ENCODE results near the gene NELL1. TPM values are rescaled to one million over a fixed set of nuclear protein-coding genes. Genes with fewer than 3 reads are reported as not detected.

Gene NELL1
- total RNA-seq, 2 donors from 2014 or later = 0.09 to 0.11 TPM

GRCh38 chr11:21561581-21561980 is 892.2 kb downstream of the NELL1 start:
- no peak overlapping the region for H3K27ac ChIP-seq (ENCODE audit: low read depth, low read length)
- no peaks in the 10 kb centered on the region for H3K9me3 ChIP-seq (ENCODE audit: control insufficient read depth, low read length)
- no peaks in the 10 kb centered on the region for H3K36me3 ChIP-seq (ENCODE audit: control insufficient read depth, insufficient read depth, low read length)
- H3K4me1 Mint-ChIP-seq = peaks cover 3% of the 10 kb centered on the region
- TF ChIP-seq CTCF (conservative IDR thresholded peaks at IDR 0.05) = no peak
- H3K4me1 ChIP-seq (ENCODE audit: control insufficient read depth, insufficient read depth, low read length) = no peaks in the 10 kb centered on the region
- no peaks in the 10 kb centered on the region for H3K27me3 Mint-ChIP-seq (ENCODE audit: insufficient read depth)
- 83% methylated on average over 1 of the region's 1 CpG; no CpG with 5 or more reads in 1 of the 2 experiments for WGBS, 2 experiments (ENCODE audit: insufficient coverage in 1 of 2, insufficient read length in 1 of 2)
- no peak overlapping the region for H3K4me3 ChIP-seq (ENCODE audit: low read length)
- H3K9ac ChIP-seq (ENCODE audit: extremely low read depth, low read length, poor library complexity, severe bottlenecking) = no peak overlapping the region
- no peak overlapping the region for H3K27ac Mint-ChIP-seq
- H3K27me3 ChIP-seq (ENCODE audit: control insufficient read depth, insufficient read depth, low read length, poor library complexity, severe bottlenecking) = no peaks in the 10 kb centered on the region
- H3K9me3 Mint-ChIP-seq = no peaks in the 10 kb centered on the region
- H3K4me3 Mint-ChIP-seq = no peak overlapping the region
- DNase-seq = no peak
- no peaks in the 10 kb centered on the region for H3K36me3 Mint-ChIP-seq (ENCODE audit: low read depth)

GRCh38 chr11:21564095-21564494 is 894.7 kb downstream of the NELL1 start:
- H3K27me3 ChIP-seq (ENCODE audit: control insufficient read depth, insufficient read depth, low read length, poor library complexity, severe bottlenecking) = no peaks in the 10 kb centered on the region
- H3K36me3 Mint-ChIP-seq (ENCODE audit: low read depth) = no peaks in the 10 kb centered on the region
- H3K27ac Mint-ChIP-seq = no peak overlapping the region
- H3K9me3 ChIP-seq (ENCODE audit: control insufficient read depth, low read length) = no peaks in the 10 kb centered on the region
- H3K9me3 Mint-ChIP-seq = no peaks in the 10 kb centered on the region
- 67 to 71% methylated on average over 2 of the region's 2 CpGs for WGBS, 2 experiments (ENCODE audit: insufficient coverage in 1 of 2, insufficient read length in 1 of 2)
- H3K4me1 ChIP-seq (ENCODE audit: control insufficient read depth, insufficient read depth, low read length) = no peaks in the 10 kb centered on the region
- H3K36me3 ChIP-seq (ENCODE audit: control insufficient read depth, insufficient read depth, low read length) = no peaks in the 10 kb centered on the region
- no peak overlapping the region for H3K27ac ChIP-seq (ENCODE audit: low read depth, low read length)
- DNase-seq = no peak
- no peak overlapping the region for H3K4me3 ChIP-seq (ENCODE audit: low read length)
- TF ChIP-seq CTCF (conservative IDR thresholded peaks at IDR 0.05) = no peak
- no peak overlapping the region for H3K4me3 Mint-ChIP-seq
- no peak overlapping the region for H3K9ac ChIP-seq (ENCODE audit: extremely low read depth, low read length, poor library complexity, severe bottlenecking)
- no peaks in the 10 kb centered on the region for H3K4me1 Mint-ChIP-seq
- no peaks in the 10 kb centered on the region for H3K27me3 Mint-ChIP-seq (ENCODE audit: insufficient read depth)

DNA sequence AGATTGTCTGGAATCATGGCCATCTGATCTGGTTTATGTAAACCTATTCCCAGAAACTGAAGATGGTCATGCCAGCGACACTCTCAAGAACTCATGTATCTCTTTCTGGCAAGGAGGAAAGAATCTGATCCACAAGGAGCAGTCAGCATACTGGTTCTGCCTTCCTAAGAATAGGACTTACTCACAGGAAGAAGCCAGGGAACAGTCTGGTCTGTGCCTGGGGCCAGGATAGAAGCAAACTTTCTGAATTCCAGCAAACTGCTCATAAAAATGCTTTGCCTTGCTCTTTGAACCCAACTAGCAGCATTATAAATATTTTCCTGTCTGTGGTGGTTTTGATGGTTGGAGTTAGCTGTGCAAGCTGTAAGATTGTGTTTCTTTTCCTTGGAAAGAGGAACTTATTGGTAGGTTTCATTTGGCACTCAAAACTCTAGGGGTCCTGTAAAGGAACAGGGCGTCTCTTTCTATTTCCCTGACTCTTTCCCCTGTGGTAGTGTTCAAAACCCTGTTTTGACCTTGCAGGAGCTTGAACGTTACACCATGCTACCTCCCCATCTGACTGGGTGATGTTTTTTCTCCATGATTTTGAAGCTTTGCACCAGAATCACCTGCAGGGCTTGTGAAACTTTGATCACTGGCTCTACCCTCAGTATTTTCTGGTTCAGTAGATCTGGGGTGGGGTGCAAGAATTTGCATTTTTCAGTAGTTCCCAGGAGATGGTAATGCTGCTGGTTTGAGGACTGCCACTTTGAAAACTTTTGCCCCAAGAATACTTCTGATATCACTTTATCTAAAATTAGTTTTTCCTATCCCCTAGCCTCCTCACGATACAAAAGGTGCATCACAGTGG is 895.7 kb downstream of the NELL1 start:
- no peaks in the 10 kb centered on the region for H3K27me3 Mint-ChIP-seq (ENCODE audit: insufficient read depth)
- H3K4me1 ChIP-seq (ENCODE audit: control insufficient read depth, insufficient read depth, low read length) = no peaks in the 10 kb centered on the region
- no peak overlapping the region for H3K4me3 ChIP-seq (ENCODE audit: low read length)
- H3K9me3 ChIP-seq (ENCODE audit: control insufficient read depth, low read length) = no peaks in the 10 kb centered on the region
- no peaks in the 10 kb centered on the region for H3K36me3 ChIP-seq (ENCODE audit: control insufficient read depth, insufficient read depth, low read length)
- no peaks in the 10 kb centered on the region for H3K36me3 Mint-ChIP-seq (ENCODE audit: low read depth)
- no peak for DNase-seq
- 88 to 100% methylated on average over 2 to 4 of the region's 4 CpGs for WGBS, 2 experiments (ENCODE audit: insufficient coverage in 1 of 2, insufficient read length in 1 of 2)
- no peak overlapping the region for H3K27ac ChIP-seq (ENCODE audit: low read depth, low read length)
- no peak overlapping the region for H3K27ac Mint-ChIP-seq
- H3K27me3 ChIP-seq (ENCODE audit: control insufficient read depth, insufficient read depth, low read length, poor library complexity, severe bottlenecking) = no peaks in the 10 kb centered on the region
- no peak overlapping the region for H3K9ac ChIP-seq (ENCODE audit: extremely low read depth, low read length, poor library complexity, severe bottlenecking)
- no peaks in the 10 kb centered on the region for H3K9me3 Mint-ChIP-seq
- no peak for TF ChIP-seq CTCF (conservative IDR thresholded peaks at IDR 0.05)
- H3K4me1 Mint-ChIP-seq = no peaks in the 10 kb centered on the region
- H3K4me3 Mint-ChIP-seq = no peak overlapping the region
